Measurements from ENCODE around the gene GJA4. TPM values are rescaled to one million over a fixed set of nuclear protein-coding genes. Genes with fewer than 3 reads are reported as not detected.
A peak's percentile ranks its signal among the peaks of the same experiment; 100 is the strongest.

The GJA4 gene
- total RNA-seq, 1 experiment from 2014 or later, result 1.4 TPM

- peak within 1 kb of the TSS in 1 of 3 experiments; percentile 34; a peak in 1 of 7 replicates for H3K27ac Mint-ChIP-seq
- Histone ChIP-seq H3K79me1 (ENCODE audit: insufficient read depth, low read depth, low read length, poor library complexity, severe bottlenecking) (no peaks in the 10 kb centered on the region), H2AFZ (ENCODE audit: low read length) (no peak within 1 kb of the TSS)
Observed at GRCh38 chr1:34754964-34755637, 37.7 kb upstream of the GJA4 start, which contains the start of gene GJB5. TSS of gene GJB5 (plus strand) at chr1:34755047. CDS start at chr1:34757331, 2,284 bp downstream.

More at GRCh38 chr1:34754964-34755637, 37.7 kb upstream of the GJA4 start, which contains the start of gene GJB5:
- peak; percentile 42 for DNase-seq
- Histone ChIP-seq H3K4ac (ENCODE audit: low read depth, low read length) (no peak within 1 kb of the TSS), H4K8ac (replicated peaks; ENCODE audit: insufficient read length, low read depth, low read length) (no peak within 1 kb of the TSS), H3T11ph (ENCODE audit: low read length) (no peak within 1 kb of the TSS), H4K91ac (ENCODE audit: insufficient read length, low read depth, low read length) (no peak within 1 kb of the TSS), H2BK5ac (ENCODE audit: insufficient read length, low read length) (no peak within 1 kb of the TSS), H2BK15ac (ENCODE audit: low read depth, low read length) (no peak within 1 kb of the TSS), H3K23ac (ENCODE audit: insufficient read length, low read depth, low read length) (no peak within 1 kb of the TSS), H3K9ac (ENCODE audit: extremely low read depth, insufficient read length, low read length) (no peak within 1 kb of the TSS), H3K27ac (ENCODE audit: insufficient read length, low read depth, low read length) (no peak within 1 kb of the TSS), H3K4me2 (ENCODE audit: insufficient read depth, insufficient read length, low read length) (no peak within 1 kb of the TSS), H3K18ac (ENCODE audit: insufficient read length, low read depth, low read length) (peak within 1 kb of the TSS; percentile 33), H3K27me3 (ENCODE audit: insufficient read depth, low read length) (no peaks in the 10 kb centered on the region), H3K79me2 (ENCODE audit: insufficient read depth, low read length) (no peaks in the 10 kb centered on the region), H2BK20ac (ENCODE audit: low read depth, low read length, poor library complexity, severe bottlenecking) (no peak within 1 kb of the TSS), H3K9me3 (ENCODE audit: control insufficient read depth, low read depth, low read length) (no peaks in the 10 kb centered on the region), H2BK12ac (ENCODE audit: insufficient read length, low read depth, low read length) (no peak within 1 kb of the TSS), H3K56ac (ENCODE audit: insufficient read length, low read depth, low read length) (no peak within 1 kb of the TSS), H4K5ac (ENCODE audit: insufficient read length, low read depth, low read length) (no peak within 1 kb of the TSS), H3K23me2 (ENCODE audit: insufficient read length, low read depth, low read length, poor library complexity, severe bottlenecking) (no peaks in the 10 kb centered on the region), H2AK5ac (ENCODE audit: insufficient read length, low read length) (no peak within 1 kb of the TSS), H3K4me1 (ENCODE audit: insufficient read depth, low read length) (no peaks in the 10 kb centered on the region; the same call in 1 of the 2 replicates), H4K20me1 (ENCODE audit: control insufficient read depth, insufficient read depth, insufficient read length) (no peaks in the 10 kb centered on the region), H2BK120ac (ENCODE audit: low read depth, low read length, poor library complexity, severe bottlenecking) (no peak within 1 kb of the TSS), H3K14ac (ENCODE audit: insufficient read depth, low read length) (no peak within 1 kb of the TSS)
- peaks cover 8% of the 10 kb centered on the region for H3K27me3 Mint-ChIP-seq (ENCODE audit: low read depth)
- no CpG with 5 or more reads among the region's 13 CpGs for WGBS (ENCODE audit: extremely low coverage, insufficient read length, low lambda C conversion rate)
- peaks cover 16% of the 10 kb centered on the region in 2 experiments for H3K4me1 Mint-ChIP-seq
- H3K4me3 Mint-ChIP-seq, result no peak within 1 kb of the TSS
- H3K9me3 Mint-ChIP-seq, result no peaks in the 10 kb centered on the region
- TF ChIP-seq CTCF (conservative IDR thresholded peaks at IDR 0.05), result no peak
- H3K36me3 Mint-ChIP-seq (ENCODE audit: insufficient read depth in 1 of 3, low read depth in 3 of 3), result no peaks in the 10 kb centered on the region
